Measurements from ENCODE around the gene SYNJ2.

- TF ChIP-seq CTCF (IDR thresholded peaks at IDR 0.05), result no peak
- no peak for TF ChIP-seq POLR2A (IDR thresholded peaks at IDR 0.05)
Observed at GRCh38 chr6:158002249-158002950, 20.7 kb downstream of the SYNJ2 start.

Data from heart left ventricle (tissue), 13 donors.